Measurements from ENCODE around the gene EVC.

Gene EVC

DNA sequence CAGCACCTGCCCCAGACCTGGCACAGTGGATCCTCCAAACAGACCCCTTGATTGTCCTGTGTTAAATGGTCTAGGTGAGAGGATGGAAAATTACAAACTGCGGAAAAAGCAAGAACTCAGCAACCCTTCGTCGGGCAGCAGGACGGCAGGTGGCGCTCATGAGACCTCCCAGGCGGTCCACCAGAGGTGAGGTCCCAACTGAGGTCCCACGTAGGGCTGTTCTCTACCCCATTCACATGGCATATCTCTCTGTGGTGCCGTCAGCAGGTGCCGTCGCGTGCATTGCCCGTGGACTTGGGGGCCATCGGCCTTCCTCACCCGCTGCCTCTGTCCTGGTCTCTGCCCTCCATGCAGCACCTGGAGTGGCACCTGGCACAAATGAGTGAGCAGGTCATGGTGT is 93.7 kb downstream of the EVC start:
- TF ChIP-seq RAD21 (IDR thresholded peaks at IDR 0.05; ENCODE audit: low read depth): no peak

DNA sequence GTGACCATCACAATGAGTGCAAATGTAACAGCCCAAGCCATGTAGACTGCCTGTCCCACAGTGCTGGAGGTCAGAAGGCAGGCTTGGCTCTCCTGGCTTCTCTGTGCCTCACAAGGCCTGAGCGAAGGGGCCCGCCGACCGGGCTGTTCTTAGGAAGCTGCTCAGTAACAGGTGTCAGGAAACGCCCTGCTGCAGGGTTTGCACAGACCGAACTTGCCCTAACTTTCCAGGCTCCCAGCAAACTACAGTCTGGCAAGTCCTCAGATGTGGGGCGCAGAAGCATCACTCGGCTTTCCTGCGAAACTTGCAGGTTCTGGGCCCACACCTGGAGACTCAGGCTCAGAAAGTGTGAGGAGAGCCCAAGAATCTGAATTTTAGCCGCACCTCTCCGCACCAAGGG is 94.3 kb downstream of the EVC start:
- TF ChIP-seq EGR1 (IDR thresholded peaks at IDR 0.05) (no peak), YY1 (IDR thresholded peaks at IDR 0.05; ENCODE audit: low read depth) (no peak), ZBTB7A (IDR thresholded peaks at IDR 0.05; ENCODE audit: low read depth) (no peak)
- TF ChIP-seq, protein P1, sequence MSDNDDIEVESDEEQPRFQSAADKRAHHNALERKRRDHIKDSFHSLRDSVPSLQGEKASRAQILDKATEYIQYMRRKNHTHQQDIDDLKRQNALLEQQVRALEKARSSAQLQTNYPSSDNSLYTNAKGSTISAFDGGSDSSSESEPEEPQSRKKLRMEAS (IDR thresholded peaks at IDR 0.05): no peak

DNA sequence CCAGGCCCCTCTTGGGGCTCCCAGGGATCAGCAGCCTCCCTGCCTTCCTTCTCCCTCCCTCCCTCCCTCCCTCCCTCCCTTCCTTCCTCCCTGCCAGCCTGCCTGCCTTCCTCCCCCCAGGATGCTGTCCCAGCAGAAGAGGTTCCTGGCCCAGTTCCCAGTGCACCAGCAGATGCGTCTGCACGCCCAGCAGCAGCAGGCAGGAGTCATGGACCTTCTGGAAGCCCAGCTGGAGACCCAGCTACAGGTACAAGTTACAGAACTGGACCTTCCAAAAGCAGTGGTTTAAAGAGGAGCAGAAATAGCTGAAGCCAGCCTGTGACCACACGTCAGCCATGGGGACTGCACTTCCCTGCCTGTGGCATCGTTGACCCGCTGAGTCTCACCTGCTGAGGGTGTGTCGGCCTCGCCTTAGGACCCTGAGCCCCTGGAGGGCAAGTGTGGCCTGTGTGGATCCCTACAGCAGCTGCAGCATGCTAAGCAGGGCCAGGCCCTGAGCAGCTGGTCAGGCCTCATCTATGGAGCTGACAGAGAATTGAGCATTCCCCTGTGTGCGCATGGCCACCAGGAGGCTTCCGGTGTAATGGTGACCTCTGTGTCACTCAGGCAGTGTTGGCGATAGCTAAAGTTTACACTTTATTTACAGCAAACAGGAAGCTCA is 97.2 kb downstream of the EVC start:
- TF ChIP-seq CREB1 (IDR thresholded peaks at IDR 0.05; ENCODE audit: low read depth) (no peak), EP300 (IDR thresholded peaks at IDR 0.05; ENCODE audit: borderline replicate concordance) (no peak), NFIC (IDR thresholded peaks at IDR 0.05) (no peak), YY1 (IDR thresholded peaks at IDR 0.05; ENCODE audit: low read depth) (no peak), ZBTB7A (IDR thresholded peaks at IDR 0.05; ENCODE audit: low read depth) (no peak), TCF12 (IDR thresholded peaks at IDR 0.05; ENCODE audit: low read depth) (no peak), TEAD4 (IDR thresholded peaks at IDR 0.05) (no peak), EGR1 (IDR thresholded peaks at IDR 0.05) (no peak), TAF1 (IDR thresholded peaks at IDR 0.05; ENCODE audit: low read depth) (no peak)
- TF ChIP-seq, protein P1 (IDR thresholded peaks at IDR 0.05): no peak
- TF ChIP-seq, protein P2, sequence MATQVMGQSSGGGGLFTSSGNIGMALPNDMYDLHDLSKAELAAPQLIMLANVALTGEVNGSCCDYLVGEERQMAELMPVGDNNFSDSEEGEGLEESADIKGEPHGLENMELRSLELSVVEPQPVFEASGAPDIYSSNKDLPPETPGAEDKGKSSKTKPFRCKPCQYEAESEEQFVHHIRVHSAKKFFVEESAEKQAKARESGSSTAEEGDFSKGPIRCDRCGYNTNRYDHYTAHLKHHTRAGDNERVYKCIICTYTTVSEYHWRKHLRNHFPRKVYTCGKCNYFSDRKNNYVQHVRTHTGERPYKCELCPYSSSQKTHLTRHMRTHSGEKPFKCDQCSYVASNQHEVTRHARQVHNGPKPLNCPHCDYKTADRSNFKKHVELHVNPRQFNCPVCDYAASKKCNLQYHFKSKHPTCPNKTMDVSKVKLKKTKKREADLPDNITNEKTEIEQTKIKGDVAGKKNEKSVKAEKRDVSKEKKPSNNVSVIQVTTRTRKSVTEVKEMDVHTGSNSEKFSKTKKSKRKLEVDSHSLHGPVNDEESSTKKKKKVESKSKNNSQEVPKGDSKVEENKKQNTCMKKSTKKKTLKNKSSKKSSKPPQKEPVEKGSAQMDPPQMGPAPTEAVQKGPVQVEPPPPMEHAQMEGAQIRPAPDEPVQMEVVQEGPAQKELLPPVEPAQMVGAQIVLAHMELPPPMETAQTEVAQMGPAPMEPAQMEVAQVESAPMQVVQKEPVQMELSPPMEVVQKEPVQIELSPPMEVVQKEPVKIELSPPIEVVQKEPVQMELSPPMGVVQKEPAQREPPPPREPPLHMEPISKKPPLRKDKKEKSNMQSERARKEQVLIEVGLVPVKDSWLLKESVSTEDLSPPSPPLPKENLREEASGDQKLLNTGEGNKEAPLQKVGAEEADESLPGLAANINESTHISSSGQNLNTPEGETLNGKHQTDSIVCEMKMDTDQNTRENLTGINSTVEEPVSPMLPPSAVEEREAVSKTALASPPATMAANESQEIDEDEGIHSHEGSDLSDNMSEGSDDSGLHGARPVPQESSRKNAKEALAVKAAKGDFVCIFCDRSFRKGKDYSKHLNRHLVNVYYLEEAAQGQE (IDR thresholded peaks at IDR 0.05; ENCODE audit: low read depth): no peak

DNA sequence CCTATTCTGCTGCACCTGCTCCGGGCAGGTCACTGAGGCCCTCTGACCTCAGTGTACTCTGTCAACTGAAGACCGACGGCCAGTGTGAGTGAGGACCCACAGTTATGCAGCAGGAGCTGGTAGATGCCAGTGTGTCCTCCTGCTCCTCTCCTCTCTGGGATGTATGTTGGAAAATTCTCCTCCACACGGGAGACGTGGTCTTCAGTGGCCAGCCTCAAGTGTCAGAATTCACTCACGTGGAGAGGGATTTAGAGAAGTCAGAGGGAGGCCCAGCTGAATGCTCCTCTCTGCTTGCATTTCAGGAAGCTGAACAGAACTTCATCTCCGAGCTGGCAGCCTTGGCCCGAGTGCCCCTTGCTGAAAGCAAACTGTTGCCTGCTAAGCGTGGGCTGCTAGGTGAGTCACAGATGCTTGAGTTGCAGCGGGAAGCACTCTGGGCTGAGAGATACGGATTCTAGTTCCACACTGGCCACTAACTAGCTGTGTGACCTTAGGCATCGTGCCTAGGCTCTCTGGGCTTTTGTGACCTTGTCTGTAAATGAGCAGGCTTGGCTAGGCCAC is 98.3 kb downstream of the EVC start:
- TF ChIP-seq TCF12 (IDR thresholded peaks at IDR 0.05; ENCODE audit: low read depth): no peak
- TF ChIP-seq YY1 (IDR thresholded peaks at IDR 0.05; ENCODE audit: low read depth): no peak
- TF ChIP-seq TAF1 (IDR thresholded peaks at IDR 0.05; ENCODE audit: low read depth): no peak
- no peak for TF ChIP-seq NFIC (IDR thresholded peaks at IDR 0.05)

DNA sequence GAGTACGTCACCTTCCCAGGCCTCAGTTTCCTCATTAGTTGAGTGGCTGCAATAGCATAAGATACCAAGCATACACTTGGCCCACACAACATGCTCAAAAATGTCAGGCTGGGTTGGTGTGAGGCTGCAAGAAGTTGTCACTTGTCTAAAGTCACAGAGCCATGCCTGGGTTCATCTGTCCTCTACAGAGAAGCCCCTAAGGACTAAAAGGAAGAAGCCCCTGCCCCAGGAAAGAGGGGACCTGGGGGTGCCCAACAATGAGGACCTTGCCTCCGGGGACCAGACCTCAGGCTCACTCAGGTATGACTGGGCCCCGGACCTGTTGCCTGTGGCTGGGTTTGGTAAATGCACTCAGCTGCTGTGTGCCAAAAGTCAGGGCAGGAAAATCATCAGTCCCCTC is 99.2 kb downstream of the EVC start:
- TF ChIP-seq FOXM1 (IDR thresholded peaks at IDR 0.05; ENCODE audit: borderline replicate concordance, low read depth) (no peak), TAF1 (IDR thresholded peaks at IDR 0.05; ENCODE audit: low read depth) (no peak), TCF12 (IDR thresholded peaks at IDR 0.05; ENCODE audit: low read depth) (no peak), EP300 (IDR thresholded peaks at IDR 0.05; ENCODE audit: borderline replicate concordance) (no peak), TEAD4 (IDR thresholded peaks at IDR 0.05) (no peak), EGR1 (IDR thresholded peaks at IDR 0.05) (no peak), CREB1 (IDR thresholded peaks at IDR 0.05; ENCODE audit: low read depth) (no peak), RAD21 (IDR thresholded peaks at IDR 0.05; ENCODE audit: low read depth) (no peak), ZBTB7A (IDR thresholded peaks at IDR 0.05; ENCODE audit: low read depth) (no peak), YY1 (IDR thresholded peaks at IDR 0.05; ENCODE audit: low read depth) (no peak), NFIC (IDR thresholded peaks at IDR 0.05) (no peak)
- TF ChIP-seq, protein P1 (IDR thresholded peaks at IDR 0.05): no peak
- TF ChIP-seq, protein P2 (IDR thresholded peaks at IDR 0.05; ENCODE audit: low read depth): no peak
- TF ChIP-seq, protein P3, sequence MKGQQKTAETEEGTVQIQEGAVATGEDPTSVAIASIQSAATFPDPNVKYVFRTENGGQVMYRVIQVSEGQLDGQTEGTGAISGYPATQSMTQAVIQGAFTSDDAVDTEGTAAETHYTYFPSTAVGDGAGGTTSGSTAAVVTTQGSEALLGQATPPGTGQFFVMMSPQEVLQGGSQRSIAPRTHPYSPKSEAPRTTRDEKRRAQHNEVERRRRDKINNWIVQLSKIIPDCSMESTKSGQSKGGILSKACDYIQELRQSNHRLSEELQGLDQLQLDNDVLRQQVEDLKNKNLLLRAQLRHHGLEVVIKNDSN (IDR thresholded peaks at IDR 0.05): no peak

DNA sequence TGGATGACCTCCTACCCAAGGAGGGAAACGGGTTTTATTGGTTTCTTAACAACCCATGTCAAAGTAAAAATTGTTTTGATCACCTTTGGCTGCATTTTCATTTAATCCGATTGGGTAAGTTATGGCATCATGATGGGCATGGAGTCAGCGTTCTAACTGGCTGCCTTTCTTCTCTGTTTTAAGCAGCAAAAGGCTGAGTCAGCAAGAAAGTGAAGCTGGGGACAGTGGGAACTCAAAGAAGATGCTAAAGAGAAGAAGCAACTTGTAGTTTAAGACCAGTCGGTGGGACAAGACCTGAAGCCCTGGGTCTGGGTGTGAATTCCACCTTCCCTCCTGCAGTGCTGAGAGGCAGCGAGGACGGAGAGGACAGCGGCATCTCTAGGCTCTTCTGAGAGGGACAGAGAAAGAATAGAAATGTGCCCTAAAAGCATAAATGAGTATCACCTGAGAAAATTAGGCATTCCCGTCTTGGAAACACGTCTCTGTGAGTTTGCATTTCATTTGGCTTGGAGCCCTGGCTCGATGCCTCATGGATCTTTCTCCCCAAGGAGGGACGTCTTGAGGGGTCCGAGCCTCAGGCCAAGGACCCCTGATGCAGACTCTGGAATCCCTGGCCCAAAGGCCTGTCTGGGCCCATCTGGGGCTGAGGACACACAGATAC is 99.9 kb downstream of the EVC start:
- TF ChIP-seq ZBTB7A (IDR thresholded peaks at IDR 0.05; ENCODE audit: low read depth): no peak
- TF ChIP-seq, protein P2 (IDR thresholded peaks at IDR 0.05; ENCODE audit: low read depth): no peak
- TF ChIP-seq NFIC (IDR thresholded peaks at IDR 0.05): no peak
- TF ChIP-seq FOXM1 (IDR thresholded peaks at IDR 0.05; ENCODE audit: borderline replicate concordance, low read depth): no peak
